AG08395 (cell line): ENCODE results near the gene CAB39.
"Not testable (repeated sequence)": the region's sequence is repeated elsewhere in the genome, so short reads cannot be mapped to it uniquely, and the experiment has no call there.

Experiments
- DNase-seq: peaks from one replicate; pipeline ENCODE4 v3.0.0; 2012; ENCODE audit warnings: mixed read lengths, low spot score

Gene CAB39

DNA sequence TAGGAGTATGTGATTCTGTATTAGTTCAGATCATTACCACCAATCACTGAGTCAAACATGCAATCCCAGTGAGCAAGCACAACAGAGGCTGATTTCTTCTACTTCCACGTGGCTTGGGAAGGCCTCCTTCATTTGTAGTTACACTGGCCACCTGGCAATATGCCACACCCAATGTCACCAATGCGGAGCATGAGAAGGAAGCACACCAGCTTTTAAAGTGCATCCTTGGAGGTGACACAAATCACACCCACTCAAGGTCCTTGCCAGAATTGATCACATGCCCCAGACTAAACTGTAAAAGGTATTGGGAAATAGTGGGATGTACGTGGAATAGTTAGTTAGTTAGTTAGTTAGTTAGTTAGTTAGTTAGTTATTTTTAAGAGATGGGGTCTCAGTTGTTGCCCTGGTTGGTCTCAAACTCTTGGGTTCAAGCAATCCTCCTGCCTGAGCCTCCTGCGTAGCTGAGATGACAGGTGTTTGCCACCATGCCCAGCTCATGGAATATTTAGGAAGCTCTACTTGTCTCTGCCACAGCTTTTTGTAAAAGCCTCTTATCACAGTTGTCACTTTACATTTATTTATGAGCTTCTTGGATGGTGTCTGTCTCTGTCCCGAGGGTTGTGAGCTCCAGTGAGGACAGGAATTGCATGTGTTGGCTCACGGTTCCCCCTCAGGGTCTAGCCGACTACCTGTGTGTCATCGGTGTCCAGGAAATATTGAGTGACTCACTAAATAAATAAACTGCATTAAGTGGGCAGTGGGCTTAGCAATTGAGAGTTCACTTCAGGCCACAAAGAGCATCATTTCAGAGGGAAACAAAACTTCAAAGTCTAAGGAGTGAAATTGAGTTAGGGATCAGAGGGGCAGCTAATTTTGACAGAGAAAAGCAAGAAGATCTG lies 28.1 kb upstream of the CAB39 start:
- no peak for DNase-seq

- DNase-seq: no peak
Measured at GRCh38 chr2:230685178-230685577, 27.5 kb upstream of the CAB39 start.

DNA sequence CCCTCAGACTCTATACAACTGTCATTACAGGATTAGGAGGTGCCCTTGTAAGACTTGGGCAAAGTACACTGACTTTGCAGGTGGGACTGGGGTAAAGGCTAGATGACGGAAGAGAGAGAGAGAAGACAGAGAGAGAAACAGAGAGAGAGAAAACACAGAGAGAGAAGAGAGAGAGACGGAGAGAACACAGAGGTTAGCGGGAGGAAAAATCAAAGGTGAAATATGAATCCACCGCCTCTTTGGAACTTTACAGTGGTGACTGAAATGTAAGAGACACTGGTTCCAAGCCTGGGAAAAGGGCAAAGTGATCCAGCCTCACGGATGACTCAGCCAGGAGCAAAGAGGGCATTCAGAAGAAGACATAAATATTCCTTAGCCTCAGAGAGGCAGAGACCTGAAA lies 25.1 kb upstream of the CAB39 start:
- peak; percentile 29 for DNase-seq

DNA sequence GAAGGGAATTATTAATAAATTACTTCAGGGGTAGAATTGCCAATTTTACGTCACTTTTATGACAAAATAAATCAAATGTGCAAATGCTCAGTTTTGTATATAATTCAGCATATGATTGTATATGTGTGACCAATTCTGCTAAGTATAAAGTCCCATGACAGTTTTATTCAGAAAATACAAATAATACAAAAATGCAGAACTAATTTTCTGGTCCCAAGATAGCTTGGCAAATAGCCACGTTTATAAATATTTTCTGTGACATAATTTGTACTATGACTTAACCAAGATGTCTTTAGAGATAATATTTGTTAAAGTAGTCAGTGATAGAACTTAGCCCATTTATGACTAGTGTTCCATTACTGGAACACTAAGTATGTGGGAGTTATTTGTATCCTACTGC lies 24.2 kb upstream of the CAB39 start:
- no peak for DNase-seq

DNA sequence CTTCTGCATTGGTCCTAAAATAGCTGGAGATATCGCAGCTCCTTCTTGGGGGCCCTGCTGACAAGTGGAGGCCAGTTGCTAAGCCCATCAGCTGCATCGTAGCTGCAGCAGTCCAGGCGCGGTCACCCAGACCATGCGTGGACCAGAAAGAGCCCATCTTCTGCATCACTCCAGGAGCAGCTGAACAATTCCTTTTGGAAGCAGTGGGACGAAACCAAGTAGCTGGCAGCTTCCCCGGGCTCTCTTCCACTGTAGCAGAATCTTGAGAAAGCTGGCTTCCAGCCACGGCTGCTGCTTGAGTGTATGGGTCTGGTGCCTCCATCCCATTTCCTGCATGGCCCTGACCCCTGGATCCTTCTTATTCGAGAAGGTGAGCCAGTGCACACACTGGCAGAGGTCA lies 22.2 kb upstream of the CAB39 start:
- DNase-seq: no peak

- DNase-seq: peak; percentile 61
Measured at GRCh38 chr2:230691005-230691647, 21.5 kb upstream of the CAB39 start.

GRCh38 chr2:230692760-230693159 lies 19.9 kb upstream of the CAB39 start:
- no peak for DNase-seq

DNA sequence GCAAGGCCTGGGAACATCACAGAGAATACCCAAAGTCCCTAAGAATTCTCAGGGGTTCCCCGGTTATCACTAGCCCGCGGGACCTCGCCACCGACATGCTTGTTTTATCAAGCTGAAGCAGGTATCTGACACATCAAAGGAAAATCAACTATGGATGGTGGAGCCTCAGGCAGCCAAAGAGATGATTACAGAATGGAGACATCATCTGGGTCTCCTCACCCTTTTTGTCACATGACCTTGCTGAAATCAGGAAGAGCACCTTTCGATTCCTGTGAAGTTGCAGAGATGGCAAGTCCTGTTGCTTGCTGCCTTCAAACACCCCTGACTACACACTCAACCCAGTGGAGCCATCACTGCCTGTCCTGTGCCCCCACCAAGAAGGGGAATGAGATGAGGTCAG lies 19.2 kb upstream of the CAB39 start:
- no peak for DNase-seq

DNA sequence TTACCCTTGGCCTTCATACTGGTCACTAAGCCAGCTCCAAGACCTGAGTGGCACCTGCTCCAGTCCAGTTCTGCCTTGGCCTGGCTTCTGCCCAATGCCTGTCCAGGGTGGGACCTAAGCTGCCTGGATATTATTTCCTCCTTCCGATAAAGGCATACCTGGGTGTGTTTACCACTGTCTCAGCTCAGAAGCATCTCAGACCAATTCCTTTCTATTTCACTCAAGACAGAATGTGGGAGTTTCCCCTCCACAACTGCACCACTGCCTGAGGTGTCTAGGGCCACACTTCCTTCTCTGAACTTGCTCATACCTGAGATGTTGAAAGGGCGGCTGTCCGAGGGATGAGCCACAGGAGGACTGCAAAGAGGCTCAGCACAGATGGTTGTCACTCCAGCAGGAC lies 18.4 kb upstream of the CAB39 start:
- DNase-seq: no peak

- DNase-seq: no peak
Measured at GRCh38 chr2:230695551-230695950, 17.1 kb upstream of the CAB39 start.

GRCh38 chr2:230696670-230697069 lies 16.0 kb upstream of the CAB39 start:
- DNase-seq: no peak

GRCh38 chr2:230697676-230698075 lies 15.0 kb upstream of the CAB39 start:
- DNase-seq: no peak

GRCh38 chr2:230698753-230699152 lies 13.9 kb upstream of the CAB39 start:
- not testable (repeated sequence) for DNase-seq

DNA sequence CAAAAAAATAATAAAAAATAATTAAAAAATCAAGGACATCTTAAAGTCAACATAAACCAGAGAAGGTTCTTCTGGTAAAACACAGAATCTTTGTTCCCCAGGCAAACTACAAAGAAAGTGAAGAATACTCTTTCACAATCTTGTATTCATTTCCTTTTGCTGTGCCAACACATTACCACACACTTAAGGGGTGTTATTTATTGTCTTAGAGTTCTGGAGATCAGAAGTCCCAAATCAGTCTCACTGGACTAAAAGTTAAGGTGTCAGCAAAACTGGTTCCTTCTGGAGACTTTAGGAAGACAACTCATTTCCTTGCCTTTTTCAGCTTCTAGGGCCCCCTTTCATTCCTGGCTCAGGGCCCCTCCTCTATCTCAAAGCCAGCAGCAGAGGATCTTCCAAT lies 12.2 kb upstream of the CAB39 start:
- DNase-seq: no peak

GRCh38 chr2:230701308-230701707 lies 11.3 kb upstream of the CAB39 start:
- no peak for DNase-seq

- DNase-seq: not testable (repeated sequence)
Measured at GRCh38 chr2:230702457-230702856, 10.2 kb upstream of the CAB39 start.

DNA sequence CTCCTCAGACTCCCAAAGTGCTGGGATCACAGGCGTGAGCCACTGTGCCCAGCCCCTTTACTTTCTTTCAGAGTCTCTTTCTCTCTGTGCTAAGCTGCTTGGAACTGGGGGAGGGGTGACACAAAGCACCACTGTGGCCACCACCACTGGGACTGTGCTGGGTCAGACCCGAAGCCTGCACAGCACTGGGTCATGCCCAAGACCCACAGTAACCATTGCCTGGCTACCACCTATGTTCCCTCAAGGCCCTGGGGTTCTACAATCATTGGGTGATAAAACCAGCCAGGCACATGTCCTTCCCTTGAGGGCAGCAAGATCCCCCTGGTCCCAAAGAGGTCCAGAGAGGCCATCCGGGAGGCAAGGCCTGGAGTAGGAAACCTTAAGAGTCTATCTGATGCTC lies 9.1 kb upstream of the CAB39 start:
- no peak for DNase-seq

- no peak for DNase-seq
Measured at GRCh38 chr2:230706053-230706521, 6.6 kb upstream of the CAB39 start.

GRCh38 chr2:230706966-230707365 lies 5.7 kb upstream of the CAB39 start:
- no peak for DNase-seq

GRCh38 chr2:230708204-230708603 lies 4.4 kb upstream of the CAB39 start:
- DNase-seq: no peak

GRCh38 chr2:230711224-230711623 lies 1.4 kb upstream of the CAB39 start:
- DNase-seq: no peak

DNA sequence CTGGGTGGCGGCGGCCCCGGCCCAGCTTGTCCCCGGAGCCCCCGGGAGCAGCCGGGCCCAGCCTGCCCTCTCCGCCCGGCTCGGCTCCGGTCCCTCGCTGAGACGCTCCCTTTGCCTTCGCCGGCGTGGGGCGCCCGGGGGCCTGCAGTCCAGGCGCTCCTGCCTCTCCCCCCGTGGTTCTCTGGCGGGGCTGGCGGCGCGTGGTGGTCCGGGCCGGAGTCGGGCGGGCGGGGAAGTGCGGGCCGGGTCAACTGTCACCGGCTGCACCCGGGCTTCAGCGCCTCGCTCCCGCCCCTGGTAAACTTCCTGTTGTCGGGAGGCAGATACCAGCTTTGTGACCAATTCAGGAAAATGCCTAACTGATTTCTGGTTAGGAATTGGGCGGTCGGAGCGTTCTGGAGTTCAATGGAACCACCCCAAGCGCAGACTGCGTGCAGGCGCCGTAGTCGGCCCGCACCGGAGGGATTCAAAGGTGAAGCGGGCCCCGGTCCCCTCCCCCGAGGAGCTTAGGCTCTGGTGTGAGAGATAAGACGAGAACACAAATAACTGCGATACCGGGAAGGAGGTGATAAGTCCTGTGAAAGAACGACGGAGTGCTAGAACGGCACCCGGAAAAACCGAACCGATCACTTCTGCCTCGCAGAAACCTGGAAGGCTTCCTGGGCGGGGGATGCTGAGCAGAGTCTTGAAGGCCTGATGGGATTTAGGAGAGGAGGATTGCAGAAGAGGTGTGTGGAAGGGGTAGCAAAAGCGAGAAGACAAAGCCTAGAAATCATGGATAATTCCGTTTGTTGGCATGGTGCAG lies 891 bp downstream of the CAB39 start:
- DNase-seq: peak; percentile 36

GRCh38 chr2:230714136-230714480 lies 1.5 kb downstream of the CAB39 start:
- DNase-seq: peak; percentile 82
